HG02571 (cell line): ENCODE results near the gene NAA15.
"Not testable (repeated sequence)": the region's sequence is repeated elsewhere in the genome, so short reads cannot be mapped to it uniquely, and the experiment has no call there.

Source experiments
- ATAC-seq: cut with Tn5 transposase; IDR thresholded peaks from one replicate; pipeline ENCODE4 v1.9.1; 2021; ENCODE audit warnings: mild to moderate bottlenecking, moderate library complexity; ENCODE audit not compliant: unreplicated experiment

Gene NAA15

DNA sequence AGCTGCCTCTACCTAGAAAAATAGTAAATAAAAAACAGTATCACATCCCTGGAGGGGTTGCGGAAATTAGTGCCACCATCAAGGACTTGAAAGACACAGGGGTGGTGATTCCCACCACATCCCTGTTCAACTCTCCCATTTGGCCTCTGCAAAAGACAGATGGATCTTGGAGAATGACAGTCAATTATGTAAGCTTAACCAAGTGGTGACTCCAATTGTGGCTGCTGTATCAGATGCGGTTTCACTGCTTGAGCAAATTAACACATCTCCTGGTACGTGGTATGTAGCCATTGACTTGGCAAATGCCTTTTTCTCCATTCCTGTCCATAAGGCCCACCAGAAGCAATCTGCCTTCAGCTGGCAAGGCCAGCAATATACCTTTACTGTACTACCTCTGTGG lies 143.6 kb downstream of the NAA15 start:
- not testable (repeated sequence) for ATAC-seq

DNA sequence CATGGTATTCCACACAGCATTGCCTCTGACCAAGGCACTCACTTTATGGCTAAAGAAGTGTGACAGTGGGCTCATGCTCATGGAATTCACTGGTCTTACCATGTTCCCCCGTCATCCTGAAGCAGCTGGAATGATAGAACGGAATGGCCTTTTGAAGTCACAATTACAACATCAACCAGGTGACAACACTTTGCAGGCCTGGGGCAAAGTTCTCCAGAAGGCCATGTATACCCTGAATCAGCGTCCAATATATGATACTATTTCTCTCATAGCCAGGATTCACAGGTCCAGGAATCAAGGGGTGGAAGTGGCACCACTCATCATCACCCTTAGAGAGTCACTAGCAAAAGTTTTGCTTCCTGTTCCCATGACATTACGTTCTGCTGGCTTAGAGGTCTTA lies 145.8 kb downstream of the NAA15 start:
- ATAC-seq = not testable (repeated sequence)

DNA sequence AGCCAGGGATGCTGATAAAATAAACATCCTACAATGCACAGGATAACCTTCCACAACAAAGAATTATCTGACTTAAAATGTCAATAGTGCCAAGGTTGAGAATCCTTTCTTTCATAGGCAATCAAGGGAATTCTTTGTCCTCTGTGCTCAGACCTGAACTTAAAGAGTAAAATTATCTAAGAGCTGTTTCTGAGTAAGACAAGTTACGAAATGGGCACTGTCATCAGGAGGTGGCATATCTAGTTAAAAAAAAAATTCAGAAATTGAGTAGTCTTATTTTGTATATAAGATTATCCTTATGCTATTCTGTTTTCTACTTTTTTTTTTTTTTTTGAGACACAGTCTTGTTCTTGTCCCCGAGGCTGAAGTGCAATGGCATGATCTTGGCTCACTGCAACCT lies 149.3 kb downstream of the NAA15 start:
- no peak for ATAC-seq

DNA sequence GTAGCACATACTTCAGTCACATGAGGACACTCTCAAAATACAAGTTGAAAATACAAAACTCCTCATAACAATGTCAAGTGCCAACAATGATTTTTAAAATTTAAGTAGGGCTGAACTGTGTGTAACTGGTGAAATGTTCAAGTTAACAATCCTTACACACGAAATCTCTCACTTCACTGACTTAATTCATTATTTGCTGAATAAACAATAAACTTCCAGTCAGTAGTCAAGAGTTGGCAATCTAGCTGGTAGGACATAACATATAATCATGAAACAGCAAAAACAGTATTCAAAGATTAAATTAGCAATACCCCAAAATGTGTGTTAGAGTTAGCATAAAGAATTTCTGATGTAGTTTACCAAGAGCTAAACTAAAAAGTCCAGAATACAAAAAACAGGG lies 150.7 kb downstream of the NAA15 start:
- no peak for ATAC-seq

DNA sequence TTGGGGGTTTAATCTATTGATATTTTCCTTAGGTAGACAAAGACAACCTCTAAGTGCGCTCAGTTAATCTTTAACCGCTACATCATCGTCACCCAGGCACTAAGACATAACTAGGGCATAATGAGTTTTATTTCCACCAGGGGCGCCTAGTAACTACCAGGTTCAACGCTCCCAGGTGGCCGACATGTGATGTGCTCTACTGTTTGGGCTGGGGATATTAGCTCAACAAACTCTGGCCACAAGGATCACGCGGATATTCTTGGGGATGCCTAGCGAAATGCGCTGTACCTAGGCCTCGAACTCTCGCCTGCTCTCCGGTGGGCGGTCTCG lies 151.7 kb downstream of the NAA15 start:
- peak; percentile 39 for ATAC-seq

DNA sequence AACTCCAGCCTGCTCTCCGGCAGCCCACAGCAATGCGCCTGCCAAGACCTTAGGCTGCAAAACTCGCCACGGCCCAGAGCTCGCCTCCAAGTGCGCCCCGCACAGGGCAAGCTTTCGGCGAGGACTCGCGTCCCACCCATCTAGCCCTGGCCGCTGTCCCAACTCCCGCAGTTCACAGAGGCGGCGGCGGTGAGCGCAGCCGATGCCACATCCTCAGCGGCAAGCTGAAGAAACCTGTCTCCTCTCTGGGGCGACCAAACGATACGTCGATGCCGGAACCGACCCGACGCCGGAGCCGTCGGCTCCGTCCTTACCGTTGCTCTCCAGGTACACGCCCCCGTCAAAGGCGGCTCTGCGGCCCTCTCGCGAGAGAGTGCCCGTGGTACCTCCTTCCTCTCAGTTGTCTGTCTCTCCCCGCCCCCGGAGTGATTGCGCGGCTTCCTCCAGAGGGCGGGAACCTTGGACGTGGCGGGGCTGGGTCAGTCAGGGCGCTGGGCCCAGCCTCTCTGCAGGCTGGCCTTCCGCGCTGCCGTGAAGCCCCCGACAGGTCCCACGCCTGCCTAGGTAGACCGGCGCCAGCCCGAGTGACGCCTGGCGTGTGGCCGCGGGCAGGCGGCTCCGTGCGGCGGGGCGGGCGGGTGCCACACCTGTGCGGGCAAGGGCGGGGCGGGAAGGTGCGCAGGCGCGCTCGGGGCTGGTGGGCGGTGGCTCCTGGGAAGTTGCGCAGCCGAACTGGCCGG lies 152.2 kb downstream of the NAA15 start:
- ATAC-seq = peak; percentile 89

DNA sequence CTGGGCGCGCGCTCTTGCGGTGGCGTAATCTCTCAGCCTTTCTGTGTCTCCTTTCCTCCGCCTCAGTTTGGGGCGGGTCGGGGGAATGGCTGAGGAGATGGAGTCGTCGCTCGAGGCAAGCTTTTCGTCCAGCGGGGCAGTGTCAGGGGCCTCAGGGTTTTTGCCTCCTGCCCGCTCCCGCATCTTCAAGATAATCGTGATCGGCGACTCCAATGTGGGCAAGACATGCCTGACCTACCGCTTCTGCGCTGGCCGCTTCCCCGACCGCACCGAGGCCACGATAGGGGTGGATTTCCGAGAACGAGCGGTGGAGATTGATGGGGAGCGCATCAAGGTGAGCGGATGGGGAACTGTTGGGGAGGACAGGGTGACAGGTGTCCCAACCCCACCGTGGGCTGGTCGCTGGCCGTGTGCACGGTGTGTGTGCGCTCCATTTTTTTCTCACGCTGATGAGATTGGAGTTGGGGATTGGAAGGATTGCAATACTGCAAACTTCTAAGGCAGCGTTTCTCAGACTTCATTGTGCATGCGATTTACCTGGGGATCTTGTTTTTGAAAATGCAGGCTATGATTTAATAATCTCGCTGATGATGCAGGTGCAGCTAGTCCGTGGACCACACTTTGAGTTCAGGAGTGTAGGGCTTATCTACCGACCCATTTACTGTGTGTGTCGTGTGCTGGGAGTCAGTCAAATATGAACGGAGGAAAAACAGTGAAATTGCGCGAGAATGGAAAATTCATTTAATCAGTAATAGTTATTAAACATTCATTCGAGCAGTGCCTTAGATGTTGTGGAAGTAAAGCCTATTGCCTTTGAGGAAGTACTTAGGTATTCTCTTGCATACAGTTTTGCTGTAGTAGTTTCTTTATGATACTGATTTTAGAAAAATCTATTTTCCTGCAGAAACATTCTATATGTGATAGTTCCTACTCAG lies 153.1 kb downstream of the NAA15 start, which contains the start of gene RAB33B:
Gene RAB33B (plus strand): TSS at position 11 of the 935 bp plus-strand sequence. CDS start 75 bp downstream, at position 86.
- ATAC-seq = peak; percentile 3

DNA sequence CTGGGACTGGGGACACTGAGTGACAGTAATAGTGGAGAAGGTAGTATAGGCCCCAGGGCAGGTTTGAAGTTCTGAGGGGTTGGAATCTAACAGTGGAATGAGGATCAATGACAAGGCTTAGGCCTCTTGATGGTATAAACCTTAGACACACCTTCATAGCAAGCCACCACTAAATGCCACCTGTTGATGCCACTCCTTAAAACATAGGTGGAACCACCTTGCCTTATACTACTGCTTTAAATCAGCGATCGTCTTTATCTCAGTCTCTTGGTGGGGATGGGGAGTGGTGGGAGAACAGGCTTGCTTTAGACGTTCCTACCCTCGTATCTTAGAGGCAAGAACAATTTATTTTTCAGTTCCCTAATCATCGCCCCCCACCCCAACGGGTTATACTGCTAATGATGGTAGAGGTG lies 153.8 kb downstream of the NAA15 start:
- no peak for ATAC-seq

DNA sequence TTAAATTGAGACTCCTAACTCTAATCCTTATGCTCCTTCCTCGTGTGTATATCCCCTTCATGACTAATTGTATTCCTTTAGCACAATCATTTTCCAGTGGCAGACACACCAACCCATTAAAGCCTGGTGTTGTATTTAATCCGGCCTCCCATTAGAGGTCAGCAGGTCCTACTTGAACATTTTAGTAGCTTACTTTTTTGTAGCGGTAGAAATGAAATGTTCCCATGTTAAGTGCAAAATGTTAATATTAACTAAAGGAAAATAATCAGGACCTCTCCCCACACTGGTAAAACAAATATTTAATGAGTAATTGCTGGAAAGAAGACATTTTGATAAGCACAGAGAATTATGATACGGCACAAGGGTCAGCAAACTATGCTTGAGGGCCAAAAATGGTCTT lies 156.0 kb downstream of the NAA15 start:
- ATAC-seq = no peak

DNA sequence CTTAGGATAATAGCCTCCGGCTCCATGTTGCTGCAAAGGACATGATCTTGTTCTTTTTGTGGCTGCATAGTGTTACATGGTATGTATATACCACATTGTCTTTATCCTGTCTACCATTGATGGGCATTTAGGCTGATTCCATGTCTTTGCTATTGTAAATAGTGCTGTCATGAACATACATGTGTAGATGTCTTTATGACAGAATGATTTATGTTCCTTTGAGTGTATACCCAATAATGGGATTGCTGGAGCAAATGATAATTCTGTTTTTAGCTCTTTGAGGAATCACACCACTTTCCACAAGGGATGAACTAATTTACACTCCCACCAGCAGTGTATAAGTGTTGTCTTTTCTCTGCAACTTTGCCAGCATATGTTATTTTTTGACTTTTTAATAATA lies 157.2 kb downstream of the NAA15 start:
- no peak for ATAC-seq

DNA sequence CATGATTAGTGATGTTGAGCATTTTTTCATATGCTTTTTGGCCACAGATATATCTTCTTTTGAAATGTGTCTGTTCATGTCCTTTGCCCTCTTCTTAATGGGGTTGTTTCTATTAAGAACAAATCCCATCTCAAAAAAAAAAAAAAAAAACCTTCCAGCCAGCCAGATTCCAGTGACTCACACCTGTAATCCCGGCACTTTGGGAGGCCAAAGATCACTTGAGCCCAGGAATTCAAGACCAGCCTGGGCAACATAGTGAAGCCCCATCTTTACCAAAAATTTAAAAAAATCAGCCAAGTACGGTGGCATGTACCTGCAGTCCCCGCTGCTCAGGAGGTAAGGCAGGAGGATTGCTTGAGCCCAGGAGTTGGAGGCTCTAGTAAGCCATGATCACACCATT lies 157.7 kb downstream of the NAA15 start:
- ATAC-seq = no peak

DNA sequence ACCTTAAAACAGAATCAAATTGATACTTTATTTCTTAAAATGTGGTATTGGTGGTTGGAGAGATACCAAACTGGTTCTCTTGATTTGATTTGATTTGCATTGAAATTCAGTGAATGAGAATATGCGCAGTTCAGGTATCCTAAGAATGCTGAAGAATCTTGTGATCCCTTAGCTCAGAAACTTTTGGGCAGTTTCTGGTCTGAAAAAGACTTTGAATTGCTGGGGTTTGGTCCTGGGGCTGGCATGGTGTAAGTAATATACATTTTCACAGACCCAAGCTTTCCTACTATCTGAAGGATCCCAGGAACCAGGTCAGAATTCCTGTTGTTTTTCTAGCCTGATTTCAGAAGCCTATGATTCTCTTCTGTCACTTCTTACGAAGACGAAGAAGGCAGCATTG lies 159.3 kb downstream of the NAA15 start:
- ATAC-seq = no peak

DNA sequence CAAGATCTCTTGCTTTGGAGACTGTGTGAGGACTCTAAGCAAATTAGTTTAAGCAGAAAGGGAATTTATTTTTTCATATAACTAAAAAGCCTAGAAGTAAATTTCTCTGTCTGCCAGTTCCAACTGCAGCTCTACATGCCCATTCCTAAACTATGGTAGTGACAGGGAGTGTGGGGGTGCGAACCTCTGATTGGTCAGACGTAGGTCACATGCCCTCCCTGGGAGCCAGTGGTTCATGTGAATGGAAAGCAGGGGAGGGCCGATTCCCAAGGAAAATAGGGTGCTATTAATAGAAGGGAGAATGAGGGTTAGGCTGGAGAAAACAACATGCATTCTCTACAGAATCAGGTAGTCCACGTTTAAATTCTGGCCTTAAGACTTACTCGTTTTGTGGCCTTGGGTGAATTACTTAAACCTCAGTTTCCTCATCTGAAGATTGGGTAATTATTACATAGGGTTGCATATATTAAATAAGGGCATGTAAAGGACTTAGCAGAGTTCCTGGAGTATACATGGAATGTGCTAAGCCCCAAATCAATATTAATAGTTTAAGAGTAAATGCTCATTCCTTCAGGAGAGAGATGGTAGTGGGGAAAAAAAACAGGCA lies 159.8 kb downstream of the NAA15 start:
- no peak for ATAC-seq

DNA sequence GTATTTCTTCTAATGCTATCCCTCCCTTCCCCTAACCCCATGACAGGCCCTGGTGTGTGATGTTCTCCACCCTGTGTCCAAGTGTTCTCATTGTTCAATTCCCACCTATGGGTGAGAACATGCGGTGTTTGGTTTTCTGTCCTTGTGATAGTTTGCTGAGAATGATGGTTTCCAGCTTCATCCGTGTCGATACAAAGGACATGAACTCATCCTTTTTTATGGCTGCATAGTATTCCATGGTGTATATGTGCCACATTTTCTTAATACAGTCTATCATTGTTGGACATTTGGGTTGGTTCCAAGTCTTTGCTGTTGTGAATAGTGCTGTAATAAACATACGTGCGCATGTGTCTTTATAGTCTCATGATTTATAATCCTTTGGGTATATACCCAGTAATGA lies 163.2 kb downstream of the NAA15 start:
- ATAC-seq = not testable (repeated sequence)

DNA sequence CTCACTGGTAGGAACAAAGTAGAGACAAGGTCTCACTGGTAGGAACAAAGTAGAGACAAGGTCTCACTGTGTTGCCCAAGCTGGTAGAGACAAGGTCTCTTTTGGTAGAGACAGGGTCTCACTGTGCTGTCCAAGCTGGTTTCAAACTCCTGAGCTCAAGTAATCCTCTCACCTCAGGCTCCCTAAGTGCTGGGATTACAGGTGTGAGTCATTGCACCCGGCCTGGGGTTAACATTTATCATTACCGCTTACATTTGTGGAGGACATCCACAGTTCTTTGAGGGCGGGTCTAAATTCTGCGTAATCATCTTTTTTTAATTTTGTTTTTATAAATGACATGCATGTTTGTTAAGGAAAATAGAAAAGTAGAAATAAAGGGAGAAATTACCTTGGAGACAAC lies 164.6 kb downstream of the NAA15 start:
- no peak for ATAC-seq

DNA sequence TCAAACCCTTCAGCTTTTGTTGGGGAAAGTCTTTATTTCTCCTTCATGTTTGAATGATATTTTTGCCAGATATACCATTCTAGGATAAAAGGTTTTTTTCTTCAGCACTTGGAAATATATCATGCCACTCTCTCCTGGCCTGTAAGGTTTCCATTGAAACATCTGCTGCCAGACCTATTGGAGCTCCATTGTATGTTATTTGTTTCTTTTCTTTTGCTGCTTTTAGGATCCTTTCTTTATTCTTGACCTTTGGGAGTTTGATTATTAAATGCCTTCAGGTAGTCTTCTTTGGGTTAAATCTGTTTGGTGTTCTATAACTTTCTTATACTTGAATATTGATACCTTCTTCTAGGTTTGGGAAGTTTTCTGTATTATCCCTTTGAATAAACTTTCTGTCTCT lies 167.5 kb downstream of the NAA15 start:
- ATAC-seq = not testable (repeated sequence)

DNA sequence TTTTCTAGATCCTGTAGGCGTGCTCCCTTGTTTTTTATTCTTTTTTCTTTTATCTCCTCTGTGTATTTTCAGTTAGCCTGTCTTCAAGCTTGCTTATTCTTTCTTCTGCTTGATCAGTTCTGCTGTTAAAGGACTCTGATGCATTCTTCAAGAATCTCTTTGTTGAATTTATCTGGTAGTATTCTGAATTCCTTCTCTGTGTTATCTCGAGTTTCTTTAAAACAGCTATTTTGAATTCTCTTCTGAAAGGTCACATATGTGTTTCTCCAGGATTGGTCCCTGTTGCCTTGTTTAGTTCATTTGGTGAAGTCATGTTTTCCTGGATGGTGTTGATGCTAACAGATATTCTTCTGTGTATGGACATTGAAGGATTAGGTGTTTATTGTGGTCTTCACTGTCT lies 167.9 kb downstream of the NAA15 start:
- ATAC-seq = no peak
